Measurements from ENCODE around the gene RELCH.
A peak's percentile ranks its signal among the peaks of the same experiment; 100 is the strongest.

RELCH gene

GRCh38 chr18:62250475-62250874, 63.4 kb downstream of the RELCH start:
- DNase-seq = no peak

DNA sequence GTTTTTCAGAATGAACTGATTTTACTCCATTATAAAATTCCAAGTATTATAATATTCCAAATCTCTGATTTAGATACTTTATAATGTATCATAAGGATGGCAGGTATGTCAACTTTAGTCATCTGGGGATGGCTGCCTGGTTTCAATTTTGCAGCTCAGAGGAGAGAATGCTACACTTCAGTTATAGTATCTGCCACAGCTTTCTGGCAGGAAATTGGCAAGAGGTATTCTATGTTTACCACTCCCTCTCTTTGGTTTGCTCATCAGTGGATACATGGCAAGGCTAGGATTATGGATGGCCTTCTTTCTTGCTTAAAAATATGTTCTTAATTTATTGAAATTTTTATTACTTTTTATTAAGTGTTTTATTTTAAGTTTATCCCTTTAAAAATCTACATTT, 71.0 kb downstream of the RELCH start:
- DNase-seq = no peak

- DNase-seq = no peak
Observed at GRCh38 chr18:62258616-62259015, 71.6 kb downstream of the RELCH start.

DNA sequence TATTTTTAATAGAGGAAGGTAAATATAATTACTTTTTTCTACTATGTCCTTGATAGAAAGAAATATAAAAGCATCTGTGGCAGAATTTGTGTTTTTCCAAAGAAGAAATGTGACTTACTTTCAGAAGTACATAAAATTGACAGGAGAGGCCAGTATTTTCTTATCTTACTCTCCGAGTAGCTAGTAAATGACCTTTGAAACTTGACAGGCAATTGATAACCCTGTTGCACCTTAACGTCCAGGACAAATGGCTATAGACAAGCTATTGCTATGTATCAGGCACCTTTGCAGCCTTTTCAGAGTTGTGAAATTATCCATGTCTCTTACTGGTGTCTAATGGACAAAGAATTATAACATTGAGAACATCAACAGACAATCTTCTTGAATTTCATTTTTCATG, 75.0 kb downstream of the RELCH start:
- no peak for DNase-seq

GRCh38 chr18:62264984-62265383, 77.9 kb downstream of the RELCH start:
- DNase-seq = no peak

DNA sequence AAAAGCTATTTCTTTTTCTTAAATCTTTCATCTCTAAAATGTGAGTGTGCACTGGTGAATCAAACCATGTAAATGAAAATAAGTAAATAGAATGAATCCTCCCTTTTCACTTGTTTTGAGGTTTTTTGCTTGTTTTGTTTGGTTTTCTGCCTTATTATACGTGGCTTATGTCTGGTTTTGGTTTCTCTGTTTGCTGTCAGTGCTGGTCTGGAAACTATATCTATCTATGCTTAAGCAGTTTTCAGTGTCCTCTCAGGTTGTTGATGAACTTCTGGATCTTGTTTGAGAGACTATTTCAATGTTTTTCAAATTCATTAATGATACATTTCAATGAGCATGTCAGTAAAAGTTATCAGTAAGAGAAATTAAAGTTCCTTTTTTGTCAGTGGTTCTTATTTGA, 90.0 kb downstream of the RELCH start:
- no peak for DNase-seq

DNA sequence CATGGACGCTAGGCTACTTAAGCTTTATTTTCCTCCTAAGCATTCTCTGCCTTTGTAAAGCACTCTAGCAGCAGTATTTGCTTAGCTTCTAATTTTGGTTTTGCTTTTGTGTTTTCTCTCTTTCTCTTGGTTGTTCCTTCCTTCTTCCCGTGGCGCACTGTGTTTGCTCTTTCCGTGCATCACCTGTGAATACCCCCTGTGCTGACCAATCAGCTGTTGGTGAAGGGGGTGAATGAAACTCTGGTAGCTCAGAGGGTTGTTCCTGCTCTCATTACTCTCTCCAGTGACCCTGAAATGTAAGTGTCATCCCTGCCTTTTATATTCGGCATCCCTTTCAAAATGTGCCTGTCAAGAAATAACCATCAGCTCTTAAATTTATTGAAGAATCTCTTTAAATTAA, 92.5 kb downstream of the RELCH start:
- peak; percentile 52 for DNase-seq

- no peak for DNase-seq
Observed at GRCh38 chr18:62280058-62280457, 93.0 kb downstream of the RELCH start.

GRCh38 chr18:62280786-62281185, 93.7 kb downstream of the RELCH start:
- DNase-seq = no peak

DNA sequence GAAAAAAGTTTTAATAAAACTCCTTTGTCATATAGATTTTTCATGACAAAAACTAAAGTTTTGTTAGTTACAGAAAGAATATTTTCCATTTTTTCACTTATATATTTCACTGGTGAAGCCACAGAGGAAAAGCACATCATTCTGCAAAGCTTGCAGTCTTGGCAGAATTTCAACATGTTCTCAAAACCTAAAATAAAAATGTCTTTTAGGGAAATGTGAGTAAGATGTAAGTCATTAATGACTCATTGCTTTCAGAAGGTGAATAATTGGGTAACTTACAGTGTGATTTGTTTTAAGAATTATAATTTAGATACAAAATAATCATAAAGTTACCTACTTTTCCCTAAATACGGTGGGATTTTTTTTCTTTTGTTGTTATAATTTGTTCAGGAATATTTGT, 94.6 kb downstream of the RELCH start:
- DNase-seq = no peak

DNA sequence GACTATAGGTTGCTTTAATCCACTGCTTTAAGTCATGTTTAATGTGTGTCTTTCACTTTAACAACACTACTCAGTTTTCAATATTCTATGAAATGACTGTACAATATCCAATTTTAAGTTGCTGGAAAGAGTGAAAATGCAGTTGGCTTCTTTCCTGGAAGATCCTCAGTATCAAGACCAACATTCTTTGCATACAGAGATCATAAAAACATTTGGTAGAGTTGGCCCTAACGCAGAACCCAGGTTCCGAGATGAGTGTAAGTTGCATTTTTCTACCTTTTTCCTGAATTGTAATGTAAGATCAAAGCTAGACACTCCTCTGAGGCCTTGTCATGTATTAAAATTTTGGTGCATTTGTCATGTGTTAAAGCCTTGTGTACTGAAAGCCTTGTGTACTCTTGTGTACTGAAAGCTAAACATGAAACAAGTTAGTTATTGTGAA, 95.2 kb downstream of the RELCH start:
- DNase-seq = no peak

- DNase-seq = no peak
Observed at GRCh38 chr18:62284637-62285036, 97.6 kb downstream of the RELCH start.

- no peak for DNase-seq
Observed at GRCh38 chr18:62285281-62285680, 98.2 kb downstream of the RELCH start.

- no peak for DNase-seq
Observed at GRCh38 chr18:62287781-62288664, 101.0 kb downstream of the RELCH start.

DNA sequence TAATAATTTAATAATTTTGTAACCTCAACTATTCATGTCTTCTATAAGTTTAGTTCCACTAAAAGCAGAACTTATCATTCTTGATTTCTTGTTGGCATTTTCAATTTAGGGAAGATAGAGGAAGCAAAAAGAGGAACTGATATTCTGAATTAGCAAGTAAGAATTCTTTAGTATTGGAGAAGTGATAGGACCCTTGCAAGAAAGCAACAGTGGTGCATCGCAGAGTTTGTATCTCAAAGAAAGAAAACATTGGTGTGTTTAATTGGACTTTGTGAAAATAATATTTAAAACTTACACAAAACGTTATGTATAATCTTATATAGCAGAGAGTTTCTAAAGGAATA, 101.6 kb downstream of the RELCH start:
- no peak for DNase-seq

- DNase-seq = no peak
Observed at GRCh38 chr18:62289047-62289446, 102.0 kb downstream of the RELCH start.

GRCh38 chr18:62294073-62294472, 107.0 kb downstream of the RELCH start:
- DNase-seq = no peak

DNA sequence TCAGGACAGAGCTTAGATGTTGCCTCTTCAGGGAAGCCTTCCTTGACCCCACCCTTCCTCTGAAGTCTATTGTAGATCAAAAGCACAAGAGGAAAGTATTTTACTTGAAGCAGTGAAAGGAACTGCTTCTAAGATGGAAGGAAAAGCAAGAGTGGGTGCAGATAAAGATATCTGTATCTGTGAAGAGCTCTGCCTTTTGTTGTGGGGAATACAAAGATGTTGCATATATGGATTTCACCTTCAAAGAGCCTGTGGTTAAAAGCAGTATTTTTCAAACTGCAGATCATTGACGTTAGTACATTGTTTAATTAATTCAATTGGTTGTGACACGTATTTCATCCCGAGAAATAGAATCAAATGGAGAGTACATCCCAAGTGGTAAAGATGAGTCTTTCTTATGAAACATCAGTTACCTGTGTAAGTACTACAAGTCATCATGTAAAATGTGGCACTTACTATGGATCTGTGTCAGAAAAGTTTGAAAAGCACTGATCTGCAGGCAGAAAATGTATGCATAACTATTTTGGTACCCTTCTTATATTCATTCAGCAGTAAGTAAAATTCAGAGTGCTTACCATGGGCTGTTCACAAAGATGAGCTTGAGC, 113.4 kb downstream of the RELCH start:
- DNase-seq = no peak

DNA sequence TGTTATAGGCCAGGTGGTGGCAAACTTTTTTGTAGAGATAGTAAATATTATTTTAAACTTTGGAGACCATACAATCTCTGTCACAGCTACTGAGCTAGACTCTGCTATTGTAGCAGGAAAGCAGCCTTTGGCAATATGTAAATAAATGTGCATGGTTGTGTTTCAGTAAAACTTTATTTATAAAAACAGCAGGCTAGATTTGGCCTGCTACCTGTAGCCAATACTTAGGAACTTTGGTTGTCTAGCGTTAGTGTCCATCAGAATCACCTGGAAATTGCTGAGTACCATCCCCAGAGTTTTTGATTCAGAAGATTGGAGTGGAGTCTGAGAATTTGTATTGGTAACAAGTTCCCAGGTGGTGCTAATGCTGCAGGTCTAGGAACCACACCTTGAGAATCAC, 114.3 kb downstream of the RELCH start:
- no peak for DNase-seq

GRCh38 chr18:62312851-62313250, 125.8 kb downstream of the RELCH start:
- DNase-seq = no peak

DNA sequence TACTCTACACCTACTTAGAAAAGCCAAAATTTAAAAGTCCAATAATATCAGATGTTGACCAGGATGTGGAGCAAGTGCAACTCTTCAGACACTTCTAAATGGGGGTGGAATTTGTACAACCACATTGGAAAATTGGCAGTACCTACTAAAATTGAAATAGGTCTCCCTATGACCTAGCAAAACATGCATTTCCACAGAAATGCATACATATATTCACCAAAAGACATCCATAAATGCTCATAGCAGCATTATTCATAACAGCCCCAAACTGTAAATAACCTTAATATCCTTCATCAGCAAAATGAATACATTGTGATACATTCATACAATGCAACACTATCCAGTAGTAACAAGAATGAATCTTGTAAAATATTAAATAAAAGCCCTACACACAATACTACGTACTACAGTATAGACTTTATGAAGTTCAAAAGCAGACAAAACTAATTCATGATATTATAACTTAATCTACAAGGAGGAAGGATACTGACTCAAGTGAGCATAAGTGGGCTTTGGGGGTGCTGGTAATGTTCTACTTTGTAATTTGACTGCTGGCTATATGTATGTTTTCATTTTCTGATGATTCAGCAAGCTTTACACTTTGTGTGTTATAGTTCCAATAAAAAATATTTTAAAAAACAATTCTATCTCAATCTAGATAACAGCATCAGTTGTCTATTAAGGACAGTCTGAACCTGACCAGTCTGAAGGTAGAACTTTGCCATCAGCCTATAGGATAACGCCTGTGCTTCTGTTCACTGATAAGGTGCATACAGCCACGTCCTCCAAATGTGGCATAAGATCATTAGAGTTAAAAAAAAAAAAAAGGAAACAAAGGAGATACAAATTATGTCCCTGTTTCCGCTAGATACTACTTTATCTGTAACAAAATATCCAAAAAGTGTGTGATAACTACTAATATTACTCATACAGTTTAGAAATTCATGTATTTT, 131.4 kb downstream of the RELCH start:
- DNase-seq = no peak

DNA sequence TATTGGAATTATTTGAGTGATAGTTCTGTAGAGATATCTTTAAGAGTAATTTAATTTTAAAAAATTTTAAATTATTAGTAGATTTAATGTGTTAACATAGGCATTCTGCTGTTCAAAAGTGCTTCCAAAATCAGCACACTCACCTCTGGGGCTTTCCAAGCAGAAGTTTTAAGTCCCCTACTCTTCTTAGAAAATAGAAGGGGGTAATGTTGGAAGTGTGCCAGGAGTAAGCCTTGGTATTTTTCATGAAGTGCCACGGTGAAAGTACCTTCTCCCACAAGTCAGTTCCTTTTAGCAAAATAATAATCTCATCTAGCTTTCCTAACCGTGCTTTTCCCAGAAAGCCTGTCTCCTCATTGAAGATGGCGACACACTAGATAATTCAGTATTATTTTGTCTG, 134.1 kb downstream of the RELCH start:
- no peak for DNase-seq

- DNase-seq = no peak
Observed at GRCh38 chr18:62323483-62324180, 136.6 kb downstream of the RELCH start.
